HEK293T (cell line): ENCODE measurements around the gene ANKRD33B.

ENCODE experiments used
- ELF4 ChIP-seq: fragments of 450-650 bp; IDR thresholded peaks from 2 replicates; pipeline ENCODE4 v1.6.1; 2017; ENCODE audit warnings: antibody characterized with exemption
- FOXA1 ChIP-seq: fragments of 450-650 bp; IDR thresholded peaks from 2 replicates; pipeline ENCODE4 v1.6.1; 2016; ENCODE audit warnings: mild to moderate bottlenecking
- FOXK2 ChIP-seq: fragments of 450-650 bp; IDR thresholded peaks from 2 replicates; pipeline ENCODE4 v1.6.1; 2016; ENCODE audit warnings: mild to moderate bottlenecking
- FOXM1 ChIP-seq: fragments of 450-650 bp; IDR thresholded peaks from 2 replicates; pipeline ENCODE4 v1.6.1; 2017; ENCODE audit warnings: mild to moderate bottlenecking, borderline replicate concordance
- HDGF ChIP-seq: fragments of 450-650 bp; IDR thresholded peaks from 2 replicates; pipeline ENCODE4 v1.6.1; 2017; ENCODE audit warnings: antibody characterized with exemption, borderline replicate concordance
- L3MBTL2 ChIP-seq: fragments of 450-650 bp; conservative IDR thresholded peaks from 2 replicates; pipeline ENCODE4 v1.6.1; 2016; ENCODE audit warnings: mild to moderate bottlenecking
- LEF1 ChIP-seq: fragments of 450-650 bp; IDR thresholded peaks from 2 replicates; pipeline ENCODE4 v1.6.1; 2017; ENCODE audit warnings: mild to moderate bottlenecking, borderline replicate concordance
- NFRKB ChIP-seq: fragments of 450-650 bp; IDR thresholded peaks from 2 replicates; pipeline ENCODE4 v1.6.1; 2016; ENCODE audit warnings: mild to moderate bottlenecking, moderate library complexity
- SP1 ChIP-seq: fragments of 450-650 bp; IDR thresholded peaks from 2 replicates; pipeline ENCODE4 v1.6.1; 2017
- SUZ12 ChIP-seq: fragments of 450-650 bp; IDR thresholded peaks from 2 replicates; pipeline ENCODE4 v1.6.1; 2016; ENCODE audit warnings: mild to moderate bottlenecking
- TARDBP ChIP-seq: fragments of 450-650 bp; IDR thresholded peaks from 2 replicates; pipeline ENCODE4 v1.6.1; 2016
- ZNF384 ChIP-seq: fragments of 450-650 bp; IDR thresholded peaks from 2 replicates; pipeline ENCODE4 v1.6.1; 2016
- TF ChIP-seq, protein P1 (sequence below): fragments of 450-650 bp; IDR thresholded peaks from 2 replicates; pipeline ENCODE4 v1.6.1; 2016

DNA sequence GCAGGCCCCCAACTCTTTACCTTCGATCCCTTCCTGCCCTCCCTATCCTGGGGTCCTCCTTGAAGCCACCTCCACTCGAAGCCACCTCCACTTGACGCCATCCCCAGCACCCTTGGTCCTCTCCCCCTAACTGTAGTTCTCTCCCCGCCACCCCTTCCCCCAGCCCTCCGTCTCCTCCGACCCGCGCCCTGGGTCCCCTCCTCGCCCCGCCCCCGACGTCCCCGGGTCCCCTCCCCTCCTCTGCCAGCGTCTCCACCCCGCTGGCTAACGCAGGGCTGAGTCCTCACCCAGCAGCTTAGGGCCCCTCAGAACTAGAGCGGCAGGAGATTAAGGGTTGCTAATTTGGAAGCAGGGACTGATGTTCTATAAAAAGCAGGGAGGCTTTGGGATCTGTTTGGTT, 30.6 kb upstream of the ANKRD33B start:
- TF ChIP-seq FOXA1, result no peak
- TF ChIP-seq SUZ12, result no peak
- no peak for TF ChIP-seq FOXK2
- no peak for TF ChIP-seq NFRKB
- TF ChIP-seq FOXM1, result no peak
- TF ChIP-seq ELF4, result no peak
- no peak for TF ChIP-seq SP1
- TF ChIP-seq HDGF, result no peak
- TF ChIP-seq L3MBTL2, result no peak
- TF ChIP-seq TARDBP, result no peak
- no peak for TF ChIP-seq ZNF384
- TF ChIP-seq LEF1, result no peak
- TF ChIP-seq, protein P1, sequence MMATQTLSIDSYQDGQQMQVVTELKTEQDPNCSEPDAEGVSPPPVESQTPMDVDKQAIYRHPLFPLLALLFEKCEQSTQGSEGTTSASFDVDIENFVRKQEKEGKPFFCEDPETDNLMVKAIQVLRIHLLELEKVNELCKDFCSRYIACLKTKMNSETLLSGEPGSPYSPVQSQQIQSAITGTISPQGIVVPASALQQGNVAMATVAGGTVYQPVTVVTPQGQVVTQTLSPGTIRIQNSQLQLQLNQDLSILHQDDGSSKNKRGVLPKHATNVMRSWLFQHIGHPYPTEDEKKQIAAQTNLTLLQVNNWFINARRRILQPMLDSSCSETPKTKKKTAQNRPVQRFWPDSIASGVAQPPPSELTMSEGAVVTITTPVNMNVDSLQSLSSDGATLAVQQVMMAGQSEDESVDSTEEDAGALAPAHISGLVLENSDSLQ, result no peak
